GM19043 (cell line): ENCODE measurements around the gene TMEM205.
A peak's percentile ranks its signal among the peaks of the same experiment; 100 is the strongest.
"Not testable (repeated sequence)": the region's sequence is repeated elsewhere in the genome, so short reads cannot be mapped to it uniquely, and the experiment has no call there.

ENCODE experiments used
- ATAC-seq: cut with Tn5 transposase; IDR thresholded peaks from one replicate; pipeline ENCODE4 v1.9.1; 2021; ENCODE audit warnings: low read depth; ENCODE audit not compliant: unreplicated experiment

Gene TMEM205

DNA sequence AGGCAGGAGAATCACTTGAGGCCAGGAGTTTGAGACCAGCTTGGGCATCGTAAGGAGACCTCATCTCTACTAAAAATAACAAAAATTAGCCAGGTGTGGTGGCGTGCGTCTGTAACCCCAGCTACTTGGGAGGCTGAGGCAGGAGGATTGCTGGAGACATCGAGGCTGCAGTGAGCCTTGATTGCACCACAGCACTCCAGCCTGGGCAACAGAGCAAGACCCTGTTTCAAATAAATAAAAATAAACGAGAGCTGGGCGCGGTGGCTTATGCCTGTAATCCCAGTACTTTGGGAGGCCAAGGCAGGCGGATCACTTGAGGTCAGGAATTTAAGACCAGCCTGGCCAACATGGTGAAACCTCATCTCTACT lies 6.0 kb downstream of the TMEM205 start:
- not testable (repeated sequence) for ATAC-seq

DNA sequence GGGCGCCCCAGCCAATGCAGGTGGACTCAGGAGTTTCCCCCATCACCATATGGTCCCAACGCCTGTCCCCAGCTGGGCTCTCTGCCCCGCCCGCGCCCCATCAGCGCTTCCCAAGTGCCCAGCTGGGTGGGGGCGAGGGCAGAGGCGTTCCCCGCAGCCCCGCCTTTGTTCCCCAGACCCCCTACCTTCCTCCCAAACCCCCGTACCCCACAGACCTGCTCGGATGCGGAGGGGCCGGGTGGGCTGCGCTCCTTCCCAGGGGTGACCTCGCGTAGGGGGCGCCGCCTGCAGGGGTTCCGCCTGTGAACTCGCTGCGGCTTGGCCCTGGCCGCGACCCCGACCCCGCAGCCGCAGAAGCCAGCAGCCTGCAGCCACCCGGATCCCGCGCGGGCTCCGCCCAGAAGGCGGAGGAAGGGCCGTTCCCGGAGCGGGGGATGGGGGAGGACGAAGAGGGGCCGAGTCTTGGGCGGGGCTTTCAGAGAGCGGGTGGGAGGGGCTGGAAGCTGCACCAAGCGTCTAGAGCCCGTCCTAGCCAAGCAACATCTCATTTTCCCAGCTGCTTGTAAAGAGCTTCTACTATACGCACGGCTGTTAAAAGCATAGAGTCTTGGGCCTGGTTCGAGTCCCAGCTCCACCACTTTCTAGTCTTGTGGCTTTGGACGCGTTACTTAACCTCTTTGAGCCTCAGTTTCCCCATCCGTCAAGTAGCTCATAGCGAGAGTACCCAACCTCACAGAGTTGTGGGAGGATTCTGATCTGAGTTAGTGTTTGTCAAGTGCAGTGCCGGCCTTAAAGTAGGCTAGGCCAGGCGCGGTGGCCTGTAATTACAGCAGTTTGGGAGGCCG lies 6.6 kb downstream of the TMEM205 start, which contains the start of gene RAB3D:
Gene RAB3D (minus strand): TSS at position 404 of the 845 bp plus-strand sequence. CDS start 2,258 bp downstream, outside the sequence.
- ATAC-seq = peak; percentile 89

DNA sequence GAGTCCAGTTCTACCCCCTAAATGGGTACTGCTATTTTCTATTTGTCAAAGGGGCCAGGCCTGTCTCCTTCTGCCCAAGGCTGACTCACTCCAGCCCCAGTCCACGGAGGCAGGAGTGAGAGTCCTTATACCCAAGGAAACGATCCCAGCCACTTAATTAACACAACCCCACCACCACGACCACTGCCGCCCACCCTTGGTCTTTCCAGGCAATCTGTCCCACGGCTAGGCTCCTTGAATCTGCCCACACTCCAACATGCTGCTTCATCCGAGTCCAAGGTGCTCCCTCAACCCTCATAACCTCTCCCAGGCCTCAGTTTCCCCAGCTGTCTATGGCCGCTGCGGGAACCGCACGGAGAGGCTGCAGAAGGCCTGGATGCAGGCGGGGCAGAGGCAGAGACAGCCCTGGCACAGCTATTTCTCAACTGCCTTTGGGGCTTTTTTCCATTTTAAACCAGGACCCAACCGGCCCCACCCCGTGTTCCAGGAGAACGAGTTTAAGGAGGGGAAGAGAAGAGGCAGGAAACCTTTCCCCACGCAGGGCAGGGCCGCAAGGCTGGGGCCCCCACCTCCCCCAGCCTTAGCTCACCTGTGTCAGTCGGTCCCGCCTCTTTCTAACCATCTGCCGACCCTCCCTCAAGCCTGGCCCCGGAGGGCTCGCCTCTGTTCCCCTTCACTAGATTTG lies 7.4 kb downstream of the TMEM205 start:
- no peak for ATAC-seq

DNA sequence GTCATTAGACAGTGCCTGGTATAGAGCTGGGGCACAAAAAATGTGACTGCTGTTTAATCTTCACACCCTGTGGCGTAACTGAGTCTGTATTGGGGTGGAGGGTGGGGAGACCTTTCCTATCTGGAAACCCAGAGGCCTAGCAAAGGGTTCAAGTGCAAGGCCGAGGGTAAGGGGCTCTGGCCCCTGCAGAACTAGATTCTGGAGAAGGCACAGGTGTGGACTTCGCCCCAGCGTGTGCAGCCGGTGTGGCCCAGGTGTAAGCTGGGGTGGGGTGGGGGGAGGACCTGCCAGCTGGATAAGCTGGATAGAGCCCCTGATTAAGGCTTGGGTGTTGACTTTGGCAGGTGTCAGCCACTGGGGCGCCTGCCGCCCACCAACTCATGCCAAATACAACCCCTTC lies 7.9 kb downstream of the TMEM205 start:
- no peak for ATAC-seq

DNA sequence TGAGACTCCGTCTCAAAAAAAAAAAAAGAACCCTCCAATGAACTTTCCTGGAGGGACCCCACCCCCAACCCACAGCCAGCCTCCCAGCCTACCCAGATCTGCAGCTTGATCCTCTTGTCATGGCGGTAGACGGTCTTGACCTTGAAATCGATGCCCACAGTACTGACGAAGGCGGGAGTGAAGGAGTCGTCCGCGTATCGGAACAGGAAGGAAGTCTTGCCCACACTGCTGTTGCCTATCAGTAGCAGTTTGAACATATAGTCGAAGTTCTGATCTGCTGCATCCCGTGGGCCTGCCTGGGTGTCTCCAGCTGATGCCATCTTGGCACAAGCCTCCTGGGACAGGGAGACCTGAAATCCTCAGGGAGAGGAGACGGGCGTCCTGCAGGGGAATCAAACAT lies 9.0 kb downstream of the TMEM205 start:
- no peak for ATAC-seq

DNA sequence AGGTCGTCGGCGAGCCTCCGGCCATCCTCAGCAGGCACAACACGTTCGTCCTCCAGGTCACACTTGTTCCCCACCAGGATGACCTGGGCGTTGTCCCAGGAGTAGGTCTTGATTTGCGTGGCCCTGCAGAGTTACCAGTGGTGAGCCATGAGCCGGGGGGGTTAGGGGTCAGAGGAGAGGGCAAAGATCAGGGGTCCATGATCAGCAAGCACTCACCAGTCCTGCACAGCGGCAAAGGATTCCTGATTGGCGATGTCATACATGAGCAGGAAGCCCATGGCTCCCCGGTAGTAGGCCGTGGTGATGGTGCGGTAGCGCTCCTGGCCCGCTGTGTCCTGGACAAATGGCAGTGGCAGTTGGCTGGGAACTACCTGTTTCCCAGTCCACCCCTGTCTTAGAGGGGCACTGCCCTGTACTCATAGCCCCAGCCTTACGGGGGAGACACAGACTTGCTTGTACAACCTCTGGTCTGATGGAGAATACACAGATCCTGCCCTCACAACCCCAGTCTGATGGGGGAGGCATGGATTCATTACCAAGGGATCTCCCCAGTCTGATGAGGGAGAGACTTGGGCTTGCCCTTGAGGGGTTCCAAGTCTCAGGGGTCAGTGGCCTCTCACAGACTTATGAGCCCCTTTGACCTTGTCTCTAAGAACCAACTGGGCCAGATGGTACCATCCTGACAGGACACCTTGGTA lies 10.5 kb downstream of the TMEM205 start:
- ATAC-seq = no peak

DNA sequence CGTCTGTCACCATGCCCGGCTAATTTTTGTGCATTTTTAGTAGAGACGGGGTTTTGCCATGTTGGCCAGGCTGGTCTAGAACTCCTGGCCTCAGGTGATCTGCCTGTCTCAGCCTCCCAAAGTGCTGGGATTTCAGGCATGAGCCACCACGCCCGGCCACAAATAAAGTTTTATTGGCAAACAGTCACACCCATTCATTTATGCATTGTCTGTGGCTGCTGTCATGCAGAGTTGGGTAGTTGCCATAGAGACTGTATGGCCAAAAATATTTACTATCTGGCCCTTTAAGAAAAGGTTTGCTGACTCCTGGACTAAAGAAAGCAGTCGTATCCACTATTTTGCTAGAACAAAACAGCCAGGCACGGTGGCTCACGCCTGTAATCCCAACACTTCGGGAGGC lies 12.2 kb downstream of the TMEM205 start:
- ATAC-seq = not testable (repeated sequence)

DNA sequence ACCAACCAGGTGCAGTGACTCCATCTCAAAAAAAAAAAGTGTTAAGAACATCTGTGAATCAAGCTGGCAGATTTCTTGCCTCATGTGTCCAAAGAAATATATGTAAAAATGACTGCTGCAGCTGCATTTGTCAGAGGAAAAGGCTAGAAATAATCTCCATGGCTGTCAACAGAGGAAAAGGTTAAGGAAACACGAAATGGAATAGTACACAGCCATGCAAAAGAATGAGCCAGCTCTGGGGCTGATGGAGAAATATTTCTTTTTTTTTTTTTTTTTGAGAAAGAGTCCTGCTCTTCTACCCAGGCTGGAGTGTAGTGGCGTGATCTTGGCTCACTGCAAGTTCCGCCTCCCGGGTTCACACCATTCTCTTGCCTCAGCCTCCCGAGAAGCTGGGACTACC lies 13.2 kb downstream of the TMEM205 start:
- no peak for ATAC-seq

DNA sequence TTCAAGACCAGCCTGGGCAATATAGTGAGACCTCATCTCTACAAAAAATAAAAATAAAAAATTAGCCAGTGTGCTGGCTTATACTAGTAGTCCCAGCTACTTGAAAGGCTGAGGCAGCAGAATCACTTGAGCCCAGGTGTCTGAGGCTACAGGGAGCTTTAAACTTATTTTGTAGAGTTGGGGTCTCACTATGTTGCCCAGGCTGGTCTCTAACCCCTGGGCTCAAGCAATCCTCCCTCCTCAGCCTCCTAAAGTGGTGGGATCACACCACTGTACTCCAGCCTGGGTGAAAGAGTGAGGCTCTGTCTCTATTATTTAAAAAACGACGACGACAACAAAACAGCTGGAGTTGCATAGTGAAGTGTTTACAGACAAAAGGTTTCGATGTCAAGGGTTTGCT lies 14.6 kb downstream of the TMEM205 start:
- ATAC-seq = no peak

DNA sequence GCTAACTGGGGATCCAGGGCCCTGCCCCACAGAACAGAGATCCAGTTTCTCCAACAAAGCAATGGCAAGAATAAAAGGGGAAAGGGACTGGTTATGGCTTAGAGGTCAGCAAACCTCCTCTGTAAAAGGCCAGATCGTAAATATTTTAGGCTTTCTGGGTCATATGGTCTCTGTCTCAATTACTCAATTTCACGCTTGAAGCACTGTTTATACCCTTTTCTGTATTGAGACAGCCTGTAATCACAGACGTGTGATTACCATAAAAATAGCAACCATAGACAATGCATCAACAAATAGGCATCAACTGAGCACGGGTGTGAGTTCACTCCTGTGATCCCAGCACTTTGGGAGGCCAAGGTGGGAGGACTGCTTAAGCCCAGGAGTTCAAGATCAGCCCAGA lies 15.9 kb downstream of the TMEM205 start:
- no peak for ATAC-seq

DNA sequence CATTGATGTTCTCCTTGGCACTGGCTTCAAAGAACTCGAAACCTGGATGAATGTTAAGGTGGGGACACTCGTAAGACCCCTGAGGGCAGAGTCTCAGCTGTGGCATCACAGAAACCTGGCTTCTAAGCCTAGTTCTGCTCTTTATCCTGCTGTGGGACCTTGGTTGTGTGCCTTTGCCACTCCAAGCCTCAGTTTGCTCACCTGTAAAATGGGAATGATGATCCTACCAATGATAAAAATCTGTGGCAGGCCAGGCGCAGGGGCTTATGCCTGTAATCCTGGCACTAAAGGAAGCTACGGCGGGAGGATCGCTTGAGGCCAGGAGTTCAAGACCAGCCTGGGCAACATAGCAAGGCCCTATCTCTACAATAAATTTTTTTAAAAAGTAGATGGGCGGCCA lies 20.5 kb downstream of the TMEM205 start:
- no peak for ATAC-seq

DNA sequence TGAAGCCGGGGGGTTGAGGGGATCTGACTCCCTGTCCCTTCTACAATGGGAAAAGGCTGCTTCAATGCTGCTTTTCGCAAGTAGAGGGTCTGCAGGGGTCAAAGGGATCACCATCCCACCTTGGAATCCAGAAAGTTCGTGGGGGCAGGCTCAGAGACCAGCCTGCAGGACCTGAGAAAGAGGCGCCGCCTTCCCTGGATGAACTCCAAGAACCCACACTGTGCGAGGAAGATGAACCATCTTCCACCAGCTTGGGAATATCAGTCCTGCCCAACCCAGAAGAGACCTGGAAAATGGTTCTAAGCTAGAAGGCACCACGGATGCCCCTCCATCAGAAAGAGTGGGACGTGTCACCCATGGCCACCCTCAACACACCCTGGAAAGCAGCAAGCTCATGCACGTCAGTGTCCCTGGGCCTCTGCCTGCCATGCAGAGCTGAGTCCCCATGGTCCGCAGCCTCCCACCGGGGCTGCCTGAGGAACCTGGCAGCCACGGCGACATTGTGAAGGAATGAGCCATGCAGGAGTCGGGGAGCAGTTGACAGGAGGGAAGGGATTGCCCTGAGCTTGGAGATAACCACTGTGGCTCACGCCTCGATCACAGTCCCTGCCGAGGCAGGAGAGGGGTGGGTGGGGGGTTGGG lies 21.2 kb downstream of the TMEM205 start:
- ATAC-seq = no peak

DNA sequence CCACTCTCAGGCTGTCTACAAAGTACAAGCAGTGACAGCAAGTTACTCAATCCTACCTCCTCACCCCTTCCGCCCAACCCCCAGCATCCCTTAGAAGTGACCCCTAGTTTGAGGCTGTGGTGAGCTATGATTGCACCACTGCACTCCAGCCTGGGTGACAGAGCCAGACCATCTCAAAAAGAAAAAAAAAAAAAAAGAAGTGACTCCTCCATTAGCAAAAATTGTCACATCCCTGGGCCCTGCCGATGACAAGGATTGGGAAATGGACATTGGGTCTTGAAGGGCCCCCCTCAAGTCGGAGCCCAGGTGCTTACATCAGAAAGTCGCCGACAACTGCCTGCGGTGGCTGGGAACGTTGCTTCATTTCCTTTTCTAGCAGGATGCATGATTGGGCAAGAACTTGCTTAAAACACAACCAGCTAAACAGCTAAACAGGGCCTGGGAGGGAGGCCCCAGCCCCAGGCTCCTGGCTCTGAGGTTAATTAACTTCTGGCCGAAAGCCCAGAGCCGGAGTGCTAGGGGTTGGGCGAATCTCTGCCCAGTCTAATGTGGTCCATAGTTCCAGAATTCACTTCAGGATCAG lies 21.9 kb downstream of the TMEM205 start:
- no peak for ATAC-seq

DNA sequence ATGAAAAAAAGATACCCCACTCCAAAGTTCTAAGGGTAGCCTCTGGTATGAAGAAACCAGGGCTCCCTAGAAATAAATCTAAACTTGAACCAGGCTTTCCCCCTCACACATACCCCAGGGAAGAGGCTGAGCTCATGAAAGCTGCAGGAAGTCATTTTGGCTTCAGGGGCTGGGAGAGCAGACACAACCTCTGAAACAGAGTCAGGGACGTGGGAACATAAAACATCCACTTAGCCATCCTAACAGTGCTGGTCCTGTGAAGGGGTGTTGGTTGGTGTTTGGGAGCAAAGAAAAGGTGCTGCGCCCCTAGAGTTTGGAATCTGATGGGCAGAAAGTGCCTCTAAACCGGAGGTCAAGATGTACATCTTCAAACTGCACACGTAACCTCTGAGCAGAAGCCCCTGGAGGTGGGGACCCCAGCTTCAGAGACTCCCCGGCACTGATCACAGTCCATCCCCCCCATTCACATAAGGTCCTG lies 22.4 kb downstream of the TMEM205 start:
- ATAC-seq = no peak

DNA sequence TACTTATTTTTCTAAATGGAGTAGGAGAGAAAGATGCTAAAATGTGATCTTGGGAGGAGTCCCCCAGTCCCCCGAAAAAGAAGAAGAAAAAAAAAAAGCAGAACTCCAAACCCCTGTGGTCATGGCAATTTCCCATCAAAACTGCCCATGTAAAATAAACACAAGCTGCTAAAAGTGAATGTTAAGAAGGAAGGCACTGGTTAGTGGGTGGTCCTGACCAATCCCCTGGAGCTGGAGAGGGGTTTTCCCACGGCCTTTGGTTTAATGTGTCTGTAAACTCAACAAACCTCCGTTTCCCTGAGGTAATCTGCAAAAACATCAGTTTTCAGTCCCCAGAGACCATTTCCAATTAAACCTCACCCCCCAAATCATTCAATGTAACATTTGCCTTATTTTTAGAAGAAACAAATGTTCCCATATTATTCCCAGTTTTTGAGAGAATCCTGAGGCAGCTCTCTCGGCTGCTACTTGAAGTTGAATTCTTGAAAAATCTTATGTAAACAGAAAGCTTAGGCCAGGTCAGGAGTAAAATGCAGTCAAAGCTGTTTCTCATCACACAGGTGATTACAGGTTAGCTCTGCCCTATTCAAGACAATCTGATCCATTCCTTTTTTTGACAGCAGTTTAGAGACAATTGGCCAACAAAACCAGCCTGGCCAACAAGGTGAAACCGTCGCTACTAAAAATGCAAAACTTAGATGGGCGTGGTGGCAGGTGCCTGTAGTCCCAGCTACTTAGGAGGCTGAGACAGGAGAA lies 23.6 kb downstream of the TMEM205 start:
- no peak for ATAC-seq

DNA sequence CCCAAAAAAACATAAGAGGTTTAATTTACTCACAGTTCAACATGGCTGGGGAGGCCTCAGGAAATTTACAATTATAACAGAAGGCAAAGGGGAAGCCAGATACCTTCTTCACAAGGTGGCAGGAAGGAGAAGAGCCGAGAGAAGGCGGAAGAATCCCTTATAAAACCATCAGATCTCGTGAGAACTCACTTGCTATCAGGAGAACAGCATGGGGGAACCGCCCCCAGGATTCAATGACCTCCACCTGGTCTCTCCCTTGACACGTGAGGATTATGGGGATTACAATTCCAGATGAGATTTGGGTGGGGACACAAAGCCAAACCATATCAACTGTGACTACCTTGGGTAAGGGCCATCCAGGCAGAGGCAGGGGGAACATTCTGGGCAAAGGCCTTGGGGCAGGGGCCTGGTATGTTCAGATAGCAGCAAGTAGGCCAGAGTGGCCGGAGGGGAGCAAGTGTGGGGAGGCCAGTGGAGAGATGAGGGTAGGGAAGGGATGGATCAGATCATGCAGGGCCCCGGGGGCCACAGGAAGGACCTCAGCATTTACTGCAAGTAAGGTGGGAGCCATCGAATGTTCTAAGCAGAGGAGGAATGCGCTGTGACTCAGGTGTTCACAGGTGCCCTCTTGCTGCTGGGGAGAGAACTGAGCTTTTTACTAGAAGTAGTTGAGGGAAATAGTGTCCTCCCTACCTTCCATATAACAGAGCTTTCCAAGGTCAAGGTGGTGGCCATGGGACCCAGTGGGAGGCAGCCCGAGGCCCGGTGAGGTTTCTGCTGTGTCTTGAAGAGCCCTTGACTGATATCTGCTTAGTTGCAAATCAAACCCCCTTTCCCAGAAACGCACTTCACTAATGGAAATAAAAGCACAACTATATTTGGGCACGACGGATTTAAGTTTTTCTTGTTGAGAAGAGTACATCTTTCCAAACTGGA lies 24.6 kb downstream of the TMEM205 start:
- ATAC-seq = no peak

DNA sequence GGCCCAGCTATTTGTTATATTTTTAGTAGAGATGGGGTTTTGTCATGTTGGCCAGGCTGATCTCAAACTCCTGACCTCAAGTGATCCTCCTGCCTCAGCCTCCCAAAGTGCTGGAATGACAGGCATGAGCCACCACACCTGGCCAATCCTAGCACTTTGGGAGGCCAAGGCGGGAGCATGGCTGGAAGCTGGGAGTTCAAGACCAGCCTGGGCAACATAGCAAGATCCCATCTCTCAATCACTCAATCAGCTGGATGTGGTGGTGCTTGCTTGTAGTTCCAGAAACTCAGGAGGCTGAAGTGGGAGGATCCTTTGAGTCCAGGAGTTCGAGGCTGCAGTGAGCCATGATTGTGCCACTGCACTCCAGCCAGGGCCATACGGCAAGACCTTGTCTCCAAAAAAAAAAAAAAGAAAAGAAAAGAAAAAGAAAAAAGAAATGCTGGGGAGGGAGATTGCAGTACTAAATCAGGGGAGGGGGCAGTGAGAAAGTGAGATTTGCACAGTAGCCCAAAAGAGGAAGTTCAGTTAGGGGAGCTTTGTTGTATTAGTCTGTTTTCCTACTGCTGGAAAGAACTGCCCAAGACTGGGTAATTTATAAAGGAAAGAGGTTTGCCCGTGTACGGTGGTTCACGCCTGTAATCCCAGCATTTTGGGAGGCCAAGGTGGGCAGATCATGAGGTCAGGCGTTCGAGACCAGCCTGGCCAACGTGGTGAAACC lies 25.6 kb downstream of the TMEM205 start:
- ATAC-seq = not testable (repeated sequence)

DNA sequence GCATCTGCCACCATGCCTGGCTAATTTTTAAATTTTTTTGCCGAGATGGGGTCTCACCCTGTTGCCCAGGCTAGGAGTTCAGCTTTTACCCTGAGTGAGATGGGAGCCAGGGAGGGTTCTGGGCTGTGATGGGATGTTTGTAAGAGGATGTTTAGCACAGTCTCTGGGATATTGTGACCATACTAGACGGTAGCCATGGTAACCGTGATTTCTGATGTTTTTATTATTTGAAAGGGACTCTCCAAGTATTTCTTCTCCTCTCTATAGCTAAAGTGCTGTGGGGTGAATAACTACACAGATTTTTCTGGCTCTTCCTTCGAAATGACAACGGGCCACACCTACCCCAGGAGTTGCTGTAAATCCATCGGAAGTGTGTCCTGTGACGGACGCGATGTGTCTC lies 39.7 kb downstream of the TMEM205 start:
- ATAC-seq = no peak
